EL (cell line): ENCODE data around the gene TOB2.
"Not testable (repeated sequence)": the region's sequence is repeated elsewhere in the genome, so short reads cannot be mapped to it uniquely, and the experiment has no call there.

Experiments used
- DNase-seq: peaks from one replicate; pipeline ENCODE4 v3.0.0-alpha.2; 2016

Gene TOB2

DNA sequence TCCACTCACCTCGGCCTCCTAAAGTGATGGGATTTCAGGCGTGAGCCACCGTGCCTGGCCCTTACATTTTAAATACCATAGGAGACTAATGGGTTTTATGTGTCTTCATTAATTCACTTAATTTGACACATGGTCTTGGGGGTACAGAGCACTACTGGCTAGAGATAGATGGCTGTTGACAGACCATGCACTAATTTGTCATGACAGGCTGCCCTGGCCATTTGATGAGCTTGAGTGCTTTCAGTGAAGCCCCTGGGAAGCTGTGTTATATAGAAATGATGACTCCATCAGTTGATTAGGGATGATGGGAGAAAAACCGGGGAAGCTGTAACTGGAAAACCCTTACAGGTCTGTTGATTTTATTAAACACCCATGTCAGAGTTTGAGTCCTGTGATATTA, 15.3 kb upstream of the TOB2 start:
- no peak for DNase-seq

DNA sequence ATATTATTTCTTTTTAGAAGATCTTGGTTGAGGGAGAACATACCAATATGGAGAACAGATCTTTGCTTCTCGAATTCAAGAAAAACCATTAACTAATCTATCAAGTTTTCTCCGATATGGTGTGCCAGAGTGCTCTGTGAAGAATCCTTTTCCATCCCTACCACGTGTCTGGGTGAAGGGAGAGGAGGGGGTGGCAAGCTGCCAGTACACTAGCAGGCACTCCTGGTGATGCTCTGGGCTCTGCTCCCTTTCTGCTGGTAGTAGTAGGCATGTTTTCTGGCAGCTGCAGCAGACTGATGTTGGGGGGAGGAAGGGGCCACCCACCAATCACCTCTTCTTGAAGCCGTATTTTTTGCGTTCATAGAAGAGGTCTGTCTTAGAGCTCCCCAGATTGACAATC, 13.5 kb upstream of the TOB2 start:
- not testable (repeated sequence) for DNase-seq

DNA sequence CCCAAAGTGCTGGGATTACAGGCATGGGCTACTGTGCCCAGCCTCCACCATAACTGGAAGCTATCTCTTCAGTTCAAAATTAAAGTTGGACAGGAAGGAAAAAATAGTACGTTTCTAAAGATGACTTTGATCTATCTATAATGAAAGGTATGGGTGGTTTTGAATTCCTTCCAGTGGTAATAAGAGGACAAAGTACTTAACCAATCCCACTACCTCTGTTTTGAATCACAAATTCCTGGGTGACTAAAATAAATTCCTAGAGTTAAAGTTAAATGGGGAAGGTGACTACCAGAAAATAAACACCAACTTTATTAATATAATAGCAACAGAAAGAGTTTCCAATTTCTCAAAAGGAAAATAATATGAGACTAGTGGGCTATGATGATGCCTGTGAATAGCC, 12.8 kb upstream of the TOB2 start:
- DNase-seq: no peak

DNA sequence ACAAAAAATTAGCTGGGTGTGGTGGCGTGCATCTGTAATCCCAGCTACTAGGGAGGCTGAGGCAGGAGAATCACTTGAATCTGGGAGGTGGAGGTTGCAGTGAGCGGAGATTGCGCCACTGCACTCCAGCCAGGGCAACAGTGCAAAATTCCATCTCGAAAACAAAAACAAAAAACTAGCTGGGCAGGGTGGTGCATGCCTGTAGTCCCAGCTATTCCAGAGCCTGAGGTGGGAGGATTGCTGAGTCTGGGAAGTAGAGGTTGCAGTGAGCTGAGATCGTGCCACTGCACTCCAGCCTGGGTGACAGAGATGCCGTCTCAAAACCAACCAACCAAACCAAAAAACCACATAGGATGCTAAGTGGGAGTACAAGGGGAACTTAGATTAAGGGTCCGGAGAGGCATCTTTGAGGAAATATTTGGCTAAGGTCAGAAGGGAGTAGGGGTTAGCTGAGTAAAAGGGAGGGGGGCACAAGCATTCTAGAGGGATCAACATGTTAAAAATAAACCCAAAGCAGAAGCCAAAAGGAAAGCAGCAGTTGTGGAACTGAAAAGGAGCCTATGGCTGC, 11.6 kb upstream of the TOB2 start:
- DNase-seq: no peak

DNA sequence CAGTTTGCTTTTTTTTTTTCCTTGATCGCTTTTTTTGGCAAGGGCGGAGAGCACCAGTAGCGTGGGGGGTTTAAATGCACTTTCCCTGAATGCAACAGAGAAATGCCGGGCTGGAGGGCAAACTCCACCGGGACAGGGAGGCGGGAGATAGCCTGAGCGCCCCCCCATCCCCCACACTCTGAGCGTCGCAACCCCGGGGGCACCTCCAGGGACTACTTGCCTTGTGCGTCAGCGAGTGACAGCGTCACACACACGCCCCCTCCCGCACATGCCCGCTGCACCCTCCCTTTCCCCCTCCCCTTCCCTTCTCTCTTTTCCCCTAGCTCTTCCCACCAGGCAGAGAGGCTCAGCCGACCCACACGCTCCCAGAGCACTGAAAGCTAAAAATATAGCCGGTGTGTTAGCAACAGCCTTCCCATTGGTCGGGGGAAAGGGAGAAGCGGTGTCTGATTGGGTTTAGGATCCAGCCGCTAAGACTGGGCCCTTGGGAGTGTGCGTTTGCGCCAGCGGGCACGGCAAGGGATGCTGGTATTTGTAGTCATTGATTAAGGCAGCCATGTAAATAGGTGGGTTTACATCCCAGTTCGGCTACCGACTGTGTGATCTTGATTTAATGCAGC, 1.7 kb upstream of the TOB2 start:
- peak; percentile 100 for DNase-seq

DNA sequence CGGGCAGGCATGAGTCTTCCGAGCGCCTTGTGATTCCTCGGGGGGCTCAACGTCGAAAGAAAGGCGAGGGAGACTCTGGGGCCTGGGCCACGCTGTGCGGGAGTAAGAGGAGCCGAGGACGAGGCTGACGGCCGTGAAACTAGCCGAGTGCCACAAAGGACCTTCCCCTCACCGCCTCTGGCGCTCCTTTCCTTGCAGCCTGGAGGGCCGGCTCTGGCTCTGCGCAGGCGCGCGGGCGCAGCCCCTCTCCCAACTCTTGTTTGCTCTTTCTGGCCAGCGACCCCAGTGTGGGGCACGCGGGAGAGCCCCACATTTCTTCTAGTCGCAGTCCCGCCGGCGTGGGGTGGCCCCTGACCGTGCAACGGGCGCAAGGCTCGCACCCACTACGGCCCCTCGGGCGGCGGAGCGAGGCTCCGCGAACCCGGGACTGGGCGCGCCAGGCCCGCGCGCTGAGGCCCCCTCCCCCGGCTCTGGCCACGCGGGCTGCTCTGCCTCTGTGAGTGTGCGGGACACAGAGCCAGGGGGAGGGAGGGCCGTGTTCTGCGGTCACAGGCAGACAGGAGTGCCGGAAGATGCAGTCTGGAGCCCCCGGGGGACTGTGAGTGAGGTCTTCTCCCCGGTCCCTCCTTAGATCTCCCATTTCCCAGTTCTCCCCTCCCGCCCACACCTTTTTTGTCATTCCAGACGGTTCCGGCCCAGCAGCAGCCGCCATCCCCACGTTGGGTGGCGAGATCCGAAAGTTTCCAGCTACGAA, 1.0 kb upstream of the TOB2 start:
- peak; percentile 64 for DNase-seq

DNA sequence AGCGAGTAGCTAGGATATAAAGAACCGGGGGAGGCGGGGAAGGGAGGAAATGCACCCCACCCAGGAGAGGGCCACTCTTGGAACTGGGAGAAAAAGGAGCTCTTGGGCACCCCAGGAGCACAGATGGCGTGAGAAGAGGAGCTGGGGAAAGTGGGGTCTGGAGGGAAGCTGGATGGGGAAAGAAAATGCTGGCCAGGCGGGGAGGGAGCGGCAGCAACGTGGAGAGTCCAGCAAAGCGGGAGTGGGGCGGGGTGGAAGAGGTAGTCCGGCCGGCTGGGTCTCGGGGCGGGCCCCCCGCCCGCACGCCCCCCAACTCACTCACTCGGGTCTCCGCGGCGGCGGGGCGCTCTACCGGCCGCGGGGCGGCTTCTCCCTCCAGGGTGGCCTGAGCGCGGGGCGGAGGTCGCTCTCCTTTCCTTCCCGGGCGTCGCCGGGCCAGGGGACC, 522 bp downstream of the TOB2 start:
- no peak for DNase-seq

DNA sequence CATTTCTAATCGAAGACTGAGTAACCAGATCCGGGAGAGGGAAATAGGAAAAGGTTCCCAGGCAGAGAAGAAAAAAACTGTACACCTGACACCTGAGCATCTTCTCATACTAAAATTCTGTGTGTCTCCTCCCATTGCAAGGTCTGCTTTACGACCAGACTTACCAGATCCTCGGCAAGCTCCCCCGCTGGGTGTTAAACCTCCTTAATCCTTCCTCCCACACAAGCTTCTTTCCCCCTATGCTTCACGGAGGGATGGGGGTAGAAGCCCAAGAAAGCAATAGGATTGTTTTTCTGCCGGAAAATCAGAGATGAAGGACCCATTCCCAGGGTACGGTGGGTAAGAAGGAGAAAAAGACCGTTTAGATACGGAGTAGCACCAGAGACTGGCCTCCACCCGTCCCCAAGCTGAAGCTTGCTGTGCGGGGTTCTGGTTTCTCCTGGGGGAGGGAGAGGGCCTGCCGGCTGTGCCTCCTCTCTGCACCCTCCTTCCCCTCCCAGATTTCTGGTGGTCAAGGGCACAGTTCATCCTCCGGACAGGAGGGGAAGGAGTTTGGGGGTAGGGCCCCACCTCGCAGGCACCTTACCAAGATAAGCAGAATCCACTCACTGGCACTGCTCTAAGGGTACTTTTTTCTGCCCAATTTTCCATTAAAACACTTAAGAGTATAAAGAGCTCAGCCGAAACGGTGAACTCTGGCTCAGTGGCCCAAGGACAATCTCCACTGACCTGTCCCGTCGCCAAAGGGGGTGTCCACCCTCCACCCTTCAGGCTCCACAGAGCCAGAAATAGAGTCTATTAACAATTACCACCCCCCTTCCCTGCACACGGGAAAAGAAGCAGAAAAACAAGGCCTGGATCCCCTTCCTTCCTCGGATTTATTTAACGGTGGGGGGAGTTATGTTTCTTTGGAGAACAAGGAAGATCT, 1.2 kb downstream of the TOB2 start:
- DNase-seq: peak; percentile 21

DNA sequence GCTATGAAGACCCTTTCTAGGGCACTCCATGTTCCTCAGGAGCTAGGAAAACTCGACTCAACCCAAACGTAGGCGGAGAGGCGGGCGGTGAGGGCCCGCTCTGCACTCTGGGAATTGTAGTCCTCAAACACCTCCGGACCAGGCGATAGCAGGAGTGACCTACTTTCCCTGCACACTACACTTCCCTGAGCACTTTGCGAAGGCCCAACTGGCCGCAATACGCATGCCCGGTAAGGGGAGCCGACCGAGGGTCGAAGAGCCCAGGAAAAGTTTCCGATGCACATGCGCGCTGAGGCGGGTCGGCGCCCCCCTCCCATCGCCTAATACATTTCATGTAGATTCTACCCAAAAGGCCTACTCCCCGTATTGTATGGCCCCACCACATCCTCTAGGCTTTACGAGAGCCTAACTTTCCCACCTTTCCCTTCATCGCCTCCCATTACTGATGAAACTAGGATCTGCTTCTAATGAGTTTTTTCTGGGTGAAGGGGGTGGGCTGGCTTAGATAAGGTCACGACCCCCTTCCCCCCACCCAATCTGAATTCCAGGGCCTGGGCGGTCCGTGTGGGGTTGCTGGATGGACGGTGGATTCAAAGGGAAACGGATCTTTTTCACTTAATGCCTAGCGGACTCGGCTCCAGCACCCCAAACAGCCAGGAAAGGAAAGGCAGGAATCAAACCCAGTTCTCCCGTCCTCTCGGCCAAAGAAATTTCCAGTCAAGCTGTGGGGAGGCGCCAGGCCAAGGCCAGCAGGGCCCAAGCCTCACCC, 2.1 kb downstream of the TOB2 start:
- DNase-seq: peak; percentile 98

DNA sequence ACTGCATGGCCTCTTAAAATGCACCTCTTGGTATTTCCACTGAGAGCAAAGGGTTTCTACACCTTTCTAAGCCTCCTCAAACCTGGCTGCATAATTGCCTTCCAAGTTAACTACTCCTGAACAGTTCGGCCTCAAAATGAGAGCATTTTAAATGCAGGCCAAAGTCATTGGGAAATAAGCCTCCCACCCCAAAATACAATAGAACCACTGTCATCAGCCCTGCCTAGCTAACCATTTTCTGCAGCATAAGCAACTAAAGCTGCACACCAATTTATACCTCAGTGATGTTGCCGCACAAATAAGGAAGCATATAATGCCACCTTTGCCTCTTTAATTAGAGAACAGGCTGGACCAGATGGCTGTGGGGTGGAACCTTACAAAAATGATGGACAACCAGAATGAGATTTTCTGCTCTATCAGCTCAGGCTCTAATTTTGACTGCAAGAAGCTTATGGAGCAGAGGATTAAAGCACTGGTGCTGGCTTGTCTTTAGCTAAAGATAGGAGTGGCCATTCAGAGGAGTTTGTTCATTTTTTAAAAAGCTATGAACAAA, 4.3 kb downstream of the TOB2 start:
- no peak for DNase-seq

DNA sequence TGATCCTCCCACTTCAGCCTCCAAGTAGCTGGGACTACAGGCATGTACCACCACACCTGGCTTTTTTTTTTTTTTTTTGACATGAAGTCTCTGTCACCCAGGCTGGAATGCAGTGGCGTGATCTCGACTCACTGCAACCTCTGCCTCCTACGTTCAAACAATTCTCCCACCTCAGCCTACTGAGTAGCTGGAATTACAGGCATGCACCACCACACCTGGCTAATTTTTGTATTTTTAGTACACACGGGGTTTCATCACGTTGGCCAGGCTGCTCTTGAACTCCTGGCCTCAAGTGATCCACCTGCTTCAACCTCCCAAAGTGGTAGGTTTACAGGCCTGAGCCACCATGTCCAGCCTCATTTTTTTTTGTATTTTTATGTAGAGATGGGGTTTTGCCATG, 6.1 kb downstream of the TOB2 start:
- not testable (repeated sequence) for DNase-seq

DNA sequence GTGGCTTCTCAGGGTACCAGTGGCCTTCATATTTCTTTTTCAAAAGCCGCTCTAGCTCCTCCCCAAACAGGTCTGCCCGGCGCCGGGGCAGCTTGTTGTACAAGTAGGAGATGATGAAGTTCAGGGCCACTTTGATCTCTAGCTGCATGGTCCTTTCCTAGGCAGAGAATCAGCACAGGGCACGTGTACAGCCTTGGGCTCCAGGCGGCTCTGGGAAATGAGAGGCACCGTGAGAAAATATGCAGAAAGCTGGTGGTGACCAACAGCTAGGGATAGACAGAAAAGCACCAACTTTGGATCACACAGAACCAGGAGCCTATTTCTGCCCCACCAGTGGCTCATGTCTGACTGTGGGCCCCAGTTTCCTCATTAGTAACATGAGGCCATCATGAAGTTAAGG, 9.4 kb downstream of the TOB2 start:
- no peak for DNase-seq

DNA sequence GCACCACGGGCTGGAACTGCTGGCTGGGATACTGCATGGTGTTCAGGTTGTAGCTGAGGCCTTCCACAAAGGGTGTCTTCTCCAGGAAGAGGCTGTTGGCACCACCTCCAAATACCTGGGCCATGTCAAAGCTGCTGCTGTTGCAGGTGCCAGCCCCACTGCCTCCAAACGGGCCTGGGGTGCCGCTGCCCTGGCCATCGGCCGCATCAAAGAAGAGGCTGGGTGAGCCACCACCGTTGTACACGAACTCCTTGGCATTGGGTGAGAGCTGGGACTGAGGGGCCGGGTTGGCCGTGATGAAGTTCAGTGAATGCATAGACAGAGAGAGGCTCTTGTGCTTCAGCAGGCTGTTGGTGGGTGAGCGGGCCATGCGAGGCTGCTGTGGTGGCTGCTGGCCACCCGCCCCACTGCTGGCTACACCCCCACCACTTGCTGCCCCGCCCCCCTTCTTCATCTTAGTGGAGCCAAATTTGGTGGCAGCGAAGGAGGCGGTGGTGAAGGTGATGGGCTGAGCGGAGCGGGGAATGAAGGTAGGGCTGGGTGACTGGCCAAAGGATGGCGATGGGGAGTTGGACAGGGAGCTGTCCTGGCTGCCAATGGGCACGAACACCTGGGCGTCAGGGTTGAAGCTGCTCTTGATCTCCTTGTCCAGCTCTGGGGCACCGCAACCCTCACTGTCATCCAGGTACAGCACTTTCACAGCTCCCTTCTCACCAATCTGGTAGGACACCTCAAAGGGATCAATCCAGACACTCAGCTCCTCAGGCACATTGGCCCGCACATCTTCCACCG, 10.1 kb downstream of the TOB2 start:
- DNase-seq: no peak

DNA sequence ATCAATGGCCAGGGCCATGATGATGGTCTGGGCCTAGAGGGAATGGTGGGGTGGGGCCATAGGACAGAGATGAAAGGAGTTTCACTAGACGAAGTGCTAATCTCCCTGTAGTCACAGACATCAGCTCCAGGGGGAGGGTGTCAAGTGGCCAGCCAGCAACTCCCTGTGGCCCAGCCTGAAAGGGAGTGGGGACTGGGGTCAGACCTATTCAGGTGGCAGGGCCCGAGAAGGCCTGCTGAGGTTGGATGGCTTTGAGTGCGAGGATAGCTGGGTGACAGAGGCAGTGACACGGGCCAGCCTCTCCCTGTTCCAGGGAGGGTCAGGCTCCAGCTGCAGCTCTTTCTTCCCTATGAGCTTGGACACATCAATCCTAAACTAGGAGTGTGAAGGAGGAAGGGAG, 11.0 kb downstream of the TOB2 start:
- DNase-seq: no peak

DNA sequence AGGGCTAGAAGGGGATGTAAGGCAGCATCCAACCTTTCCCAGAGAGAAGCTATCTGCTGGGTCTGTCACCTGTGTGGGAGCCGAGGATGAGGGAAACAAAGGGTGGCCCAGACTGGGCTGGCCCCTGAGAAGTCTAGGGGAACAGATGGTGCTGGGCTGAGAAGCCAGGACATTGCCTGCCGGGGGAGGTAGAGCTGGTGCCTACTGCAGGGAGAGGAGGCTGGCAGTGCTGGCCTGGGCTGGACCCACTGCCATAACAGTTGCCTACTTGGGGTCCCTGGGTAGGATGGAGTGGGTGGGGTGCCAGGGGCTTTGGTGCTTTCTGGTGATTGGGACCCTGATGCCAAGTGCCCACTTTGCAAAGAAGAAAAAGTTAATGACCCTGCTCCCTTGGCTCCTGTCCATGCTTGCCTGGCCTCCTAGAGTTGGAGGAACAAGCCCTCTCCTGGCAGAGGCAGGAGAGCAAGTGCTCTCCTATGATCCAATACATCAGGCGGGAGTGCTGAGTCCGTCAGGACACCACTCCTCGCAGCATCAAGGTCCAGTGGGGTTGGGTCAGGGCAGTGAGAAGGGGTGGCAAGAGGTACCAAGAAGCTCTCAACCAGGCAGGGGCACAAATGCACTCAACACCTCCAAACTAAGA, 12.1 kb downstream of the TOB2 start:
- DNase-seq: not testable (repeated sequence)

DNA sequence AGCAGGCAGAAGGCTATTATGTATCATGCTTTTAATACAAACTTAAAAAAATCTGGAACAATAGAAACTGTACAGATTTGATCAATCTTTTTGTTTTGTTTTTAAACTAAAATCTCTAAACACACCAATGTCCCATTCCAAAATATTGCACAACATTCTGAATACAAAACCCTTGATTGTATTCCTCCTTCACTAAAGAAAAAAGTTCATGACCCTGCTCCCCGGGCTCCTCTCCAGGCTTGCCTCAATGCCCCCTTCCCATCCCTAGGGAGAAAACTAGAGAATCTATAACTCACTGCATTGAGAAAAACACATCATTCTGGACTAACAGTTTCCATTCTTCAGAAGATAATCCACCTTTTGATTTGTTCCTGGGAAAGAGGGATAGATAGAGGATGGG, 13.1 kb downstream of the TOB2 start:
- DNase-seq: not testable (repeated sequence)

DNA sequence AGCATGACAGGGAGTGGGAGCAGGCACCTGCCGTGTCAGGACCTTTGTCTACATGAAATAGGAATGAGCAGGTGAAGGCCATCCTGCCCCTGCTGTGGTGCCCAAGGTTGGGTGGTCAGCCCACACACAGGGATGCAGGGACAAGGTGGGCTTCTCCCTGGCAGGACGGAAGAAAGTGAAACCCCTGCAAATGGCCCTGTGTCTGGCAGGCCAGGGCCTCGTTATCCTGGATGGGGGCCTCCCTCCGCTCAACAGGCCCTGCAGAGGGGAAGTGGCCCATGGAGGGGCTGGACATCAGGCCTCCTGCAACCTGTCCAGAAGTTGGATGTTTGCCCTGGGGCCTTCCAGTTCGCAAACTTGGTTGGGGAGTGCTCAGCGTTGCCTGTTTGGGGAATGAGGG, 14.9 kb downstream of the TOB2 start:
- DNase-seq: no peak

DNA sequence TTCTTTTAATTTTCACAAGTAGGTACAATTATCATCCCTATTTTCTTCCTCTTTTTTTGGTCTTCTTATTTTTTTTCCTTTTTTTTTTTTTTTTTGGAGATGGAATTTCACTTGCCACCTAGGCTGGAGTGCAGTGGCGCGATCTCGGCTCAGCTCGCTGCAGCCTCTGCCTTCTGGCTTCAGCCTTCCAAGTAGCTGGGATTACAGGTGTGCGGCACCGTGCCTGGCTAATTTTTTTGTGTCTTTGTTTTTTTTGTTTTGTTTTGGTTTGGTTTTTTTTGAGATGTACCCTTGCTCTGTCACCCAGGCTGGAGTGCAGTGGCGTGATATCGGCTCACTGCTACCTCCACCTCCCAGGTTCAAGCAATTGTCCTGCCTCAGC, 16.7 kb downstream of the TOB2 start:
- no peak for DNase-seq

DNA sequence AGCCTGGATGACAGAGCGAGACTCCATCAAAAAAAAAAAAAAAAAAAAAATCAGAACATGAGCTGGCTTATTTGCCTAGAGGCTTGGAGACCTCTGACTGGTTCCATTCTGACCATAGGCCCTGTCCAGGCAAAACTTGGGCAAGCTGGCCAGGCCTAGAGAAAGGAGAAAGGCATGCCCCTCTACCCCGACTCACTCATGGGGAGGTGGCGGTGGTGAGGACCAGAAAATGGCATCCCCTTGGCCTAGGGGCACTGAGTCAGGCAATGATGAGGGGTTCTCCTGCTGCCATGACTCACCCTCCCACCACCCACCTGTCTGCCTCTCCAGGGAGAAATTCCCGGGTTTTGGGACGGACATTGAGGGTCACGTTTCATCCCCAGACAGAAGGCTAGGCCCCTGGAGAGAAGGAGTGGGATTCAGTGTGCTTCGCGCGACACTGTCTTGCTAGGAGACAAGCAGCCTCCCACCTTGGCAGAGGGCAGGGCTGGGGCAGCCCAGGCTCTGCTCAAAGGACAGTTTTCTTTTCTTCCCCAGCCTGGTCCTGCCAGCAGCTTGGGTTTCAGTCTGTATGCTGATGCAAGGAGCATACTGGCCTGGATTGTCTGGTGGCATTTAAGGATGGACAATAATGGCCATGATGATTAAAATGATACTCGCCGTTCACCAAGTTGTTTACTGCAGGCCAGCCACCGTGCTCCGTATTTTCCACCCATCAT, 17.2 kb downstream of the TOB2 start:
- DNase-seq: peak; percentile 42
